Measurements from ENCODE around the gene NOP14.
"Not testable (repeated sequence)": the region's sequence is repeated elsewhere in the genome, so short reads cannot be mapped to it uniquely, and the experiment has no call there.

DNA sequence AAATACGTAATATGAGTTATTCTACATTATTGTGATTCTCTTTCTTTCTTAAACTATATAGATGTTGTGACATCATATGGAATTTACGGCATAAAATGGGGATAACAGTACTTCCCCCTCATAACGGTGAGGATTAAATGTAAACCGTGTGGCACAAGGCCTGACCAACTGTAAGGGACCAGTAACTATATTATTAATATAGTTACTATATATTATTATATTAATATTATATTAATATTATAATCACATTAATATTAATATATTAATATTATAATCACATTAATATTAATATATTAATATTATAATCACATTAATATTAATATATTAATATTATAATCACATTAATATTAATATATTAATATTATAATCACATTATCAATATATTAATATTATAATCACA lies 2.8 kb downstream of the NOP14 start:
- TF ChIP-seq POLR2A (IDR thresholded peaks at IDR 0.05): not testable (repeated sequence)
- TF ChIP-seq, protein P1, sequence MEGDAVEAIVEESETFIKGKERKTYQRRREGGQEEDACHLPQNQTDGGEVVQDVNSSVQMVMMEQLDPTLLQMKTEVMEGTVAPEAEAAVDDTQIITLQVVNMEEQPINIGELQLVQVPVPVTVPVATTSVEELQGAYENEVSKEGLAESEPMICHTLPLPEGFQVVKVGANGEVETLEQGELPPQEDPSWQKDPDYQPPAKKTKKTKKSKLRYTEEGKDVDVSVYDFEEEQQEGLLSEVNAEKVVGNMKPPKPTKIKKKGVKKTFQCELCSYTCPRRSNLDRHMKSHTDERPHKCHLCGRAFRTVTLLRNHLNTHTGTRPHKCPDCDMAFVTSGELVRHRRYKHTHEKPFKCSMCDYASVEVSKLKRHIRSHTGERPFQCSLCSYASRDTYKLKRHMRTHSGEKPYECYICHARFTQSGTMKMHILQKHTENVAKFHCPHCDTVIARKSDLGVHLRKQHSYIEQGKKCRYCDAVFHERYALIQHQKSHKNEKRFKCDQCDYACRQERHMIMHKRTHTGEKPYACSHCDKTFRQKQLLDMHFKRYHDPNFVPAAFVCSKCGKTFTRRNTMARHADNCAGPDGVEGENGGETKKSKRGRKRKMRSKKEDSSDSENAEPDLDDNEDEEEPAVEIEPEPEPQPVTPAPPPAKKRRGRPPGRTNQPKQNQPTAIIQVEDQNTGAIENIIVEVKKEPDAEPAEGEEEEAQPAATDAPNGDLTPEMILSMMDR (IDR thresholded peaks at IDR 0.05): not testable (repeated sequence)
